ENCODE measurements around the gene FMR1. TPM values are rescaled to one million over a fixed set of nuclear protein-coding genes. Genes with fewer than 3 reads are reported as not detected.
A peak's percentile ranks its signal among the peaks of the same experiment; 100 is the strongest.

FMR1 gene
- total RNA-seq, 5 donors from 2014 or later (not counting 1 experiment from before 2014, with no cell fraction given), result 56.1 to 94.2 (median 60.1) TPM

GRCh38 chrX:147900349-147900748, 11.4 kb upstream of the FMR1 start:
- Histone ChIP-seq H3K27me3 (replicated peaks in 1 of 2; ENCODE audit: control insufficient read depth in 2 of 2, extremely low read depth in 1 of 2, insufficient read depth in 2 of 2, low read length in 1 of 2) (no peaks in the 10 kb centered on the region), H3K36me3 (ENCODE audit: control insufficient read depth in 2 of 2, extremely low read depth in 1 of 2, insufficient read depth in 1 of 2, low read length in 1 of 2) (no peaks in the 10 kb centered on the region), H3K4me1 (ENCODE audit: control insufficient read depth in 1 of 2, extremely low read depth in 1 of 2, insufficient read depth in 2 of 2, low read length in 2 of 2) (peaks cover 0 to 5% of the 10 kb centered on the region in 2 experiments), H3K27ac (ENCODE audit: low read length) (no peak overlapping the region), H3K4me3 (ENCODE audit: control insufficient read depth in 1 of 2, extremely low read depth in 1 of 2, low read length in 1 of 2) (no peak overlapping the region), H3K9me3 (no peaks in the 10 kb centered on the region)
- no peaks in the 10 kb centered on the region for H3K36me3 Mint-ChIP-seq
- no peak for DNase-seq
- ChIA-PET CTCF (interaction anchor here in 1 of 2 donors (0.7 kb wide), 1 partner anchor 249 kb away, joined by 7 read pairs; no protein-coding TSS in a partner anchor), POLR2A (no interaction called here)
- H3K9me3 Mint-ChIP-seq, result no peaks in the 10 kb centered on the region
- WGBS (ENCODE audit: insufficient coverage), result no CpG with 5 or more reads among the region's 1 CpG
- peaks cover 6 to 11% (median 6%) of the 10 kb centered on the region in 3 donors for H3K4me1 Mint-ChIP-seq
- no peak overlapping the region for H3K4me3 Mint-ChIP-seq
- no peak for ATAC-seq (replicated peaks in 1 of 4)
- H3K27me3 Mint-ChIP-seq, result peaks cover 1 to 12% of the 10 kb centered on the region in 2 donors
- H3K27ac Mint-ChIP-seq, result no peak overlapping the region

DNA sequence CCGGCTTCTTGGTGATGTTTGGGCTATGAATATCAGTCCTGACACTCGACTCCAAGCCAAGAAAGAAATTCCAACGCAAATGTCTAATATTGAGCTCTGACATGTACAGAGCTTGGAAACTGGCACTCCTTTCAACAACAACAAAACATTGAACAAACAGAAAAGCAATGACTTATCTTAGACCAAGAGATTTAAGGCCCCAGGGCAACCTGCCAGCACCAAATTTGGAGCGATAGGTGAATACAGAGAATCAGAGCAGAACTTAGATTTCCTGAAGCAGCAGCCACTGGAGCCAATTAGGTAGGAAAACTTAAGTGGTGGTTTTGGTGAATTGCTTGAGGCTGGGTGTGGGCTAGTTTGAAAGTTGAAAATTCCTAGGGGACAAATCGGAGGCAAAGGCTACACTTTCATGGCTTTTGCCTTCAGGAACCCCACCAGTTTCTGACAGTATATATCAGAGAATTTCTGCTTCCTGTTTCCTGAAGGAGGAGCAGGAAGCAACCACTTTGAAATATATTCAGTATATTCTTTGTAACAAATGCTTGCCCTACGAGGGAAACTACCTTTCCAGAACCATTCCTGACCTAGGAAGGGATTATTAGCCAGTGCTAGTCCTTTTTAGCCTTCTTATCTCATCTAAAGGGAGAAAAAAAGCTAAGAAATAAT, 10.1 kb upstream of the FMR1 start:
- no peaks in the 10 kb centered on the region for H3K36me3 ChIP-seq (ENCODE audit: control insufficient read depth in 2 of 2, extremely low read depth in 1 of 2, insufficient read depth in 1 of 2, low read length in 1 of 2)
- H3K4me3 Mint-ChIP-seq, result no peak overlapping the region
- peaks cover 3 to 9% (median 6%) of the 10 kb centered on the region in 3 donors for H3K4me1 Mint-ChIP-seq
- H3K36me3 Mint-ChIP-seq, result no peaks in the 10 kb centered on the region
- ChIA-PET POLR2A (no interaction called here), CTCF (no interaction called here)
- no peaks in the 10 kb centered on the region for H3K9me3 ChIP-seq
- H3K27me3 ChIP-seq (replicated peaks in 1 of 2; ENCODE audit: control insufficient read depth in 2 of 2, extremely low read depth in 1 of 2, insufficient read depth in 2 of 2, low read length in 1 of 2), result no peaks in the 10 kb centered on the region
- WGBS (ENCODE audit: insufficient coverage), result no CpG with 5 or more reads among the region's 6 CpGs
- H3K9me3 Mint-ChIP-seq, result no peaks in the 10 kb centered on the region
- DNase-seq (no peak), ATAC-seq (replicated peaks in 1 of 4) (no peak)
- no peak overlapping the region for H3K4me3 ChIP-seq (ENCODE audit: control insufficient read depth in 1 of 2, extremely low read depth in 1 of 2, low read length in 1 of 2)
- peaks cover 0 to 3% of the 10 kb centered on the region in 2 experiments for H3K4me1 ChIP-seq (ENCODE audit: control insufficient read depth in 1 of 2, extremely low read depth in 1 of 2, insufficient read depth in 2 of 2, low read length in 2 of 2)
- H3K27ac Mint-ChIP-seq, result no peak overlapping the region
- H3K27ac ChIP-seq (ENCODE audit: low read length), result no peak overlapping the region
- H3K27me3 Mint-ChIP-seq, result peaks cover 0 to 6% of the 10 kb centered on the region in 2 donors

- H3K27me3 Mint-ChIP-seq, result peaks cover 0 to 6% of the 10 kb centered on the region in 2 donors
- DNase-seq (no peak), ATAC-seq (replicated peaks in 1 of 4) (no peak)
- Histone ChIP-seq H3K4me3 (ENCODE audit: control insufficient read depth in 1 of 2, extremely low read depth in 1 of 2, low read length in 1 of 2) (no peak overlapping the region), H3K27ac (ENCODE audit: low read length) (no peak overlapping the region), H3K9me3 (no peaks in the 10 kb centered on the region), H3K36me3 (ENCODE audit: control insufficient read depth in 2 of 2, extremely low read depth in 1 of 2, insufficient read depth in 1 of 2, low read length in 1 of 2) (no peaks in the 10 kb centered on the region), H3K27me3 (replicated peaks in 1 of 2; ENCODE audit: control insufficient read depth in 2 of 2, extremely low read depth in 1 of 2, insufficient read depth in 2 of 2, low read length in 1 of 2) (no peaks in the 10 kb centered on the region), H3K4me1 (ENCODE audit: control insufficient read depth in 1 of 2, extremely low read depth in 1 of 2, insufficient read depth in 2 of 2, low read length in 2 of 2) (peaks cover 0 to 3% of the 10 kb centered on the region in 2 experiments)
- H3K9me3 Mint-ChIP-seq, result no peaks in the 10 kb centered on the region
- no peak overlapping the region for H3K27ac Mint-ChIP-seq
- H3K36me3 Mint-ChIP-seq, result no peaks in the 10 kb centered on the region
- no CpG with 5 or more reads among the region's 2 CpGs for WGBS (ENCODE audit: insufficient coverage)
- CTCF ChIA-PET, result no interaction called here
- POLR2A ChIA-PET, result no interaction called here
- H3K4me3 Mint-ChIP-seq, result no peak overlapping the region
- H3K4me1 Mint-ChIP-seq, result peaks cover 3 to 9% (median 6%) of the 10 kb centered on the region in 3 donors
Observed at GRCh38 chrX:147902270-147902669, 9.4 kb upstream of the FMR1 start.

- H3K27me3 Mint-ChIP-seq, result peaks cover 0 to 3% of the 10 kb centered on the region in 2 donors
- H3K4me1 ChIP-seq (ENCODE audit: control insufficient read depth in 1 of 2, extremely low read depth in 1 of 2, insufficient read depth in 2 of 2, low read length in 2 of 2), result peaks cover 2 to 7% of the 10 kb centered on the region in 2 experiments
- ChIA-PET CTCF (no interaction called here), POLR2A (interaction anchor here in 1 of 2 donors (0.6 kb wide), 1 partner anchor 632 kb away, joined by 4 read pairs; no protein-coding TSS in a partner anchor)
- H3K27ac ChIP-seq (ENCODE audit: low read length), result no peak overlapping the region
- no peaks in the 10 kb centered on the region for H3K9me3 Mint-ChIP-seq
- H3K4me1 Mint-ChIP-seq, result peaks cover 0 to 6% (median 6%) of the 10 kb centered on the region in 3 donors
- no peaks in the 10 kb centered on the region for H3K27me3 ChIP-seq (replicated peaks in 1 of 2; ENCODE audit: control insufficient read depth in 2 of 2, extremely low read depth in 1 of 2, insufficient read depth in 2 of 2, low read length in 1 of 2)
- WGBS (ENCODE audit: insufficient coverage), result 72% methylated on average over 2 of the region's 5 CpGs
- no peak for DNase-seq
- H3K4me3 ChIP-seq (ENCODE audit: control insufficient read depth in 1 of 2, extremely low read depth in 1 of 2, low read length in 1 of 2), result no peak overlapping the region
- no peaks in the 10 kb centered on the region for H3K36me3 Mint-ChIP-seq
- ATAC-seq (replicated peaks in 1 of 4), result no peak
- H3K36me3 ChIP-seq (ENCODE audit: control insufficient read depth in 2 of 2, extremely low read depth in 1 of 2, insufficient read depth in 1 of 2, low read length in 1 of 2), result no peaks in the 10 kb centered on the region
- no peaks in the 10 kb centered on the region for H3K9me3 ChIP-seq
- no peak overlapping the region for H3K4me3 Mint-ChIP-seq
- no peak overlapping the region for H3K27ac Mint-ChIP-seq
Observed at GRCh38 chrX:147908106-147908505, 3.6 kb upstream of the FMR1 start.

DNA sequence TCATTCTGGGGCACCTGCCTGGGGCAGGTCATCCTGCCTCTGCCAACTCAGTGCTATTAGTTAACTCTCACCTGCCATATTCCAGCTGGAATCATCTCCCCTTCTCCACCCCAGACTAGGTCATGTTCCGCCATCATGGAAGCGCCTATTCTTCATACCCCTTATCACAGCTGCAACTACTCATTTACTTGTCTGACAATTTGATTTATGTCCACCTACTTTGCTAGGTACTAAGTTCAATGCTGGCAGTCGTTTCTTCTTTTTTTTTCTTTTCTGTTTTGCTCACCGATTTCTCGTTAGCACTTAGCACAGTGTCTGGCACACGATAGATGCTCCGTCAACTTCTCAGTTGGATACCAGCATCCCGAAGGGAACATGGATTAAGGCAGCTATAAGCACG, 1.1 kb upstream of the FMR1 start:
- Histone ChIP-seq H3K4me1 (ENCODE audit: control insufficient read depth in 1 of 2, extremely low read depth in 1 of 2, insufficient read depth in 2 of 2, low read length in 2 of 2) (peaks cover 7 to 9% of the 10 kb centered on the region in 2 experiments), H3K27ac (ENCODE audit: low read length) (peak overlapping the region; percentile 84), H3K27me3 (replicated peaks in 1 of 2; ENCODE audit: control insufficient read depth in 2 of 2, extremely low read depth in 1 of 2, insufficient read depth in 2 of 2, low read length in 1 of 2) (no peaks in the 10 kb centered on the region), H3K9me3 (no peaks in the 10 kb centered on the region), H3K4me3 (ENCODE audit: control insufficient read depth in 1 of 2, extremely low read depth in 1 of 2, low read length in 1 of 2) (no peak overlapping the region), H3K36me3 (ENCODE audit: control insufficient read depth in 2 of 2, extremely low read depth in 1 of 2, insufficient read depth in 1 of 2, low read length in 1 of 2) (no peaks in the 10 kb centered on the region)
- H3K9me3 Mint-ChIP-seq, result no peaks in the 10 kb centered on the region
- peaks cover 17 to 28% (median 28%) of the 10 kb centered on the region in 3 donors for H3K4me1 Mint-ChIP-seq
- DNase-seq (no peak), ATAC-seq (replicated peaks in 1 of 4) (no peak)
- H3K4me3 Mint-ChIP-seq, result peak overlapping the region; percentile 10 to 88 (median 80)
- peak overlapping the region in 1 of 2 donors; percentile 90 for H3K27ac Mint-ChIP-seq
- no peaks in the 10 kb centered on the region for H3K27me3 Mint-ChIP-seq
- POLR2A ChIA-PET, result no interaction called here
- 100% methylated on average over 5 of the region's 9 CpGs for WGBS (ENCODE audit: insufficient coverage)
- no peaks in the 10 kb centered on the region for H3K36me3 Mint-ChIP-seq
- CTCF ChIA-PET, result no interaction called here

DNA sequence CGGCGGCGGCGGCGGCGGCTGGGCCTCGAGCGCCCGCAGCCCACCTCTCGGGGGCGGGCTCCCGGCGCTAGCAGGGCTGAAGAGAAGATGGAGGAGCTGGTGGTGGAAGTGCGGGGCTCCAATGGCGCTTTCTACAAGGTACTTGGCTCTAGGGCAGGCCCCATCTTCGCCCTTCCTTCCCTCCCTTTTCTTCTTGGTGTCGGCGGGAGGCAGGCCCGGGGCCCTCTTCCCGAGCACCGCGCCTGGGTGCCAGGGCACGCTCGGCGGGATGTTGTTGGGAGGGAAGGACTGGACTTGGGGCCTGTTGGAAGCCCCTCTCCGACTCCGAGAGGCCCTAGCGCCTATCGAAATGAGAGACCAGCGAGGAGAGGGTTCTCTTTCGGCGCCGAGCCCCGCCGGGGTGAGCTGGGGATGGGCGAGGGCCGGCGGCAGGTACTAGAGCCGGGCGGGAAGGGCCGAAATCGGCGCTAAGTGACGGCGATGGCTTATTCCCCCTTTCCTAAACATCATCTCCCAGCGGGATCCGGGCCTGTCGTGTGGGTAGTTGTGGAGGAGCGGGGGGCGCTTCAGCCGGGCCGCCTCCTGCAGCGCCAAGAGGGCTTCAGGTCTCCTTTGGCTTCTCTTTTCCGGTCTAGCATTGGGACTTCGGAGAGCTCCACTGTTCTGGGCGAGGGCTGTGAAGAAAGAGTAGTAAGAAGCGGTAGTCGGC, 528 bp downstream of the FMR1 start:
- no peaks in the 10 kb centered on the region for H3K9me3 ChIP-seq
- peak overlapping the region; percentile 80 to 98 (median 92) for H3K4me3 Mint-ChIP-seq
- WGBS (ENCODE audit: insufficient coverage), result 2% methylated on average over 6 of the region's 58 CpGs
- CTCF ChIA-PET, result no interaction called here
- H3K27ac ChIP-seq (ENCODE audit: low read length), result peak overlapping the region; percentile 74
- peak in 21 of 35 experiments; percentile 1 to 50 (median 11) for DNase-seq
- H3K4me1 Mint-ChIP-seq, result peaks cover 28 to 45% (median 44%) of the 10 kb centered on the region in 3 donors
- H3K27me3 Mint-ChIP-seq, result no peaks in the 10 kb centered on the region
- peak overlapping the region; percentile 90 to 94 for H3K27ac Mint-ChIP-seq
- peak overlapping the region; percentile 70 to 80 for H3K4me3 ChIP-seq (ENCODE audit: control insufficient read depth in 1 of 2, extremely low read depth in 1 of 2, low read length in 1 of 2)
- no peaks in the 10 kb centered on the region for H3K36me3 Mint-ChIP-seq
- POLR2A ChIA-PET, result no interaction called here
- H3K27me3 ChIP-seq (replicated peaks in 1 of 2; ENCODE audit: control insufficient read depth in 2 of 2, extremely low read depth in 1 of 2, insufficient read depth in 2 of 2, low read length in 1 of 2), result no peaks in the 10 kb centered on the region
- H3K36me3 ChIP-seq (ENCODE audit: control insufficient read depth in 2 of 2, extremely low read depth in 1 of 2, insufficient read depth in 1 of 2, low read length in 1 of 2), result no peaks in the 10 kb centered on the region
- ATAC-seq (replicated peaks in 1 of 4), result peak; percentile 15 to 50 (median 40)
- peaks cover 11 to 12% of the 10 kb centered on the region in 2 experiments for H3K4me1 ChIP-seq (ENCODE audit: control insufficient read depth in 1 of 2, extremely low read depth in 1 of 2, insufficient read depth in 2 of 2, low read length in 2 of 2)
- no peaks in the 10 kb centered on the region for H3K9me3 Mint-ChIP-seq

Data from T-cell (primary cell).